HG03342 (cell line): ENCODE measurements around the gene MED12.

Source experiments
- ATAC-seq: cut with Tn5 transposase; IDR thresholded peaks from one replicate; pipeline ENCODE4 v1.9.1; 2021; ENCODE audit warnings: mild to moderate bottlenecking, moderate library complexity; ENCODE audit not compliant: unreplicated experiment

The MED12 gene

DNA sequence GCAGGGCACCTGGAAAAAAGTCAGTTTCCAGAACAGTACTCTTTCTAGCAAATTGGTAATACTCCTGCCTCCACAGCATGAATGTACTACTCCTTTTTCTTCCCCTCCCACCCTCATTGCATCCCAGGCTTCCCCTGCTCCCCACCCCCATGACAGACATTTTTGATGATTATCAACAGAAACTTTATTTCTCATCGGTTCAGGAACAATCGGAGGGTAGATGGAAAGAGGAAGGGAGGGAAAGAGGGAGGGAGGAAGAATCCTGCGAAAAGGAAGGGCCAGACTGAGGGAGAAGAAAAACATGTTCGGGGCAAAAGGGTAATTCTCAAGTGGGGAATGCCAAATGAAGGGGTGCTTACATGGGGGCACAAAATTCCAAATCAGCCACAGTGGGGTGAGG is 11.2 kb upstream of the MED12 start:
- no peak for ATAC-seq

DNA sequence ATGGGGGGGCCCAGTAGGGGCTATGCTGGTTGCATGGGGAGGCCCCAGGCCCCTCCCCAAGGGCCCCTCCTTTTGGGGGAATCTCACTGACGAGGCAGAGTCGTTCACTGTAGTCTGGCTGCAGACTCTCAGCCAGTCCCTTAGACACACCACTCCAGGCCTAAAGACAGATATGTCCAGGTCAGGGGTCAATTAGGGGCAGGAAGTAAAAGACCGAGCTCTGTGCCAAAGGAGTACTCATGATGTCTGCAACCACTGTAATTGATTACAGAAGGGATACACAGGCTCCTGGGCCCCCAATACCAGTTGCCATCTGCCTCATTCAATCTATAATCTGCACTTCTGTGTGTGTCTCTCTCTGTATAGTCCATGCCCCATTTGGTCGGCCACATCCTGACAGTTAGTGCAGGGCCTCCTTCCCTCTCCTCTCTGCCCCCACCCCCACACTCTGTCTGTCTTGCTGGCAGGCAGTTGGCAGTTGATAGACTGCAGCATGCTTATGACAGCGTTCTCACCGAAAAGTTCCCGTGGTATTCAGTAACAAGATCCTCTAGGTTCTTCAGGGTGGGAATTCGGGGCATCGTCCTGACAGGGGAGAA is 10.5 kb upstream of the MED12 start:
- ATAC-seq: no peak

DNA sequence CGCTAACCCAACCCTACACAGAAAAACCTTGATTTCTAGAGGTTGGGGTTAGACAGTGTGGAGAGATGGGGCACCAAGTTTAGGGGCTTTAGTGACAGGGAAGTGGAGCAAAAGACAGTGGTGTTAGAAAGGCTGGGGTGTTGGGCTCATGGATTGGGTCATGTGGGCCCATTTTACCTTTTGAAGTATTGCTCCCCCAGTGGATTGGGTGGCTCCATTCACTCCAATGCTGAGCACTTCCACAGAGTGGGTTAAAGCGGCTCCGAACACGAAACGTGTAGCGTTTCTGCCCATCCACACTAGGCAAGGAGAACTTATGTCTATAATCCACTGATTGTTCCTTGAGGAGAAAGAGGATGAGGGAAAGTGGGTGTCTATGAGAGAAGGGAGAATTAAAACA is 9.3 kb upstream of the MED12 start:
- no peak for ATAC-seq

GRCh38 chrX:71111141-71111843 is 7.1 kb upstream of the MED12 start, which contains the start of gene IL2RG:
TSS of gene IL2RG (minus strand) at chrX:71111577. CDS start at chrX:71111539, 38 bp downstream.
- peak; percentile 88 for ATAC-seq

DNA sequence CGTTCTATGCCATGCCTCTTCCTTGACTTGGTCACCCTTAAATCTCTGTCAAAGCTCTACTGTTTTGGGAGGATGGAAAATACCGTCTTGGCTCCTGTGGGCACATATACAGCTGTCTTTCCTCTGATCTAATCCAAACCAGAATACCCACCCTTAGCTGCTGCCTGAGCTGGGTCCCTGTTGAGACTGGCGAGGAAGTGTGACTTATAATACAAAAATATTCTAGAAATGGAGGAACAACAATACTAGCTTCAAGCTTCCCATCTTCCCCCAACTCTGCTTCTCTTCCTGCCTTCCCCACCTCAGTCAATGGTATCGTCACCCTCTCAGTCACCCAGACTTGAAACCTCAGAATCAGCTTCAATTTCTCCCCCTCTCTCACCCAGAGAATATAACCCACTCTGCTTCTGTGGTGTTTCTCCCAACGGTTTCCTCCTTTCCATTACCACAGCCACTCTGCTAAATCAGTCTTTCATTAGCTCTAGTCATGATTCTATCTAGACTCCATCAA is 6.4 kb upstream of the MED12 start:
- peak; percentile 21 for ATAC-seq

GRCh38 chrX:71117358-71117757 is 1.0 kb upstream of the MED12 start:
- no peak for ATAC-seq

- no peak for ATAC-seq
Measured at GRCh38 chrX:71118985-71119535, 664 bp downstream of the MED12 start.

GRCh38 chrX:71128166-71128833 is 9.9 kb downstream of the MED12 start:
- ATAC-seq: no peak

- ATAC-seq: peak; percentile 77
Measured at GRCh38 chrX:71128915-71129765, 10.7 kb downstream of the MED12 start.

DNA sequence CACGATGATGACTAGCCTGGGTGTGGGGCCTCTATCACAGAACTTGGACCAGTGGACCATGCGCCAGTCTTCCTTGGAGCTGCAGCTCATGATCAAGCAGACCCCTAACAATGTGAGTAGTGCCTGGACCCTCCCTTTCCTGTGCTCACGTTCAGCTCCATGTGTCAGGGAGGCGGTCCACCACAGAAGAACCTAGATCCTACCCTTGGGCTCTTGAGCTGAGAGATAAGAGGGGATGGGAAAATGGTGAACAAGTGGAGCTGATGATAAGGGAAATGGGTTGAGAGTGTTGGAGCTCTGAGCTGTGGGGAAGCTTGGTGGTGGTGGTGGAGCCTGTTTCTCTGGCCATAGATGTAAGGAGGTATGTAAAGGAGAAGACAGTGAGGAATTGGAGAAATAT is 13.1 kb downstream of the MED12 start:
- ATAC-seq: no peak

DNA sequence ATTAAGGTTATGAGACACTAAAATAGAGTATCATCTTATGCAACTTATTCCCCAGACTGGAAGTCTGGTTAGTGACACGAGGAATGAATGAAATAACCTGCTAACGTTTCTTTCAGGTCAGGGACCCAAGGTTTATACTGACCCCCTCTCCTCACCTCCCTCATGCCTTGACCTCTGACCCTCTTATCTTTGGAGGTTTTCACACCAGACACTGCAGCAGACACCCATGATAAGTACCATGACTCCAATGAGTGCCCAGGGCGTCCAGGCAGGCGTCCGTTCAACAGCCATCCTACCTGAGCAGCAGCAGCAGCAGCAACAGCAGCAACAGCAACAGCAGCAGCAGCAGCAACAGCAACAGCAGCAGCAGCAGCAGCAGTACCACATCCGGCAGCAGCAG is 22.0 kb downstream of the MED12 start:
- ATAC-seq: no peak

GRCh38 chrX:71143508-71143907 is 25.1 kb downstream of the MED12 start:
- ATAC-seq: no peak

DNA sequence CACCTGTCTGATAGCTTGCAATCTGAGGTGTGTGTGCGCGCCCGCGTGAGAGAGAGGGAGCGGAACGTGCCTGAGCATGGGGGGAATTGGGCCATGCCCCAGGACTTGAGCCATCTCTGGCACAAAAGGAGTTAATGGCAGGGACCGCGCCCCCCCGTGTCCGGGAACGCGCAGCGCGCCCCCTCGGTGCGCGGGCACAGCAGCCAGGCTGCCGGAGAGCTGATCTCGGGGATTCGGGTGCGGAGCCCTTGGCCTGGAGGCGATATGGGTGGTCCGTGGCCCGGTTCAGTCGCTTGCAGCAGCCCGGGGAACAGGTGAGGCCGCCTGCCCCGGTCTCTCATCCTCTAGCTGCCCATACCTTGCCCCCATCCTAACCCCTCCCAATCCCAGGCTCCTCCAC is 26.3 kb downstream of the MED12 start, which contains the start of gene NLGN3:
Gene NLGN3, plus strand, starts transcription at position 191 of the 400 bp plus-strand sequence. CDS start 2,909 bp downstream, outside the sequence.
- ATAC-seq: no peak

DNA sequence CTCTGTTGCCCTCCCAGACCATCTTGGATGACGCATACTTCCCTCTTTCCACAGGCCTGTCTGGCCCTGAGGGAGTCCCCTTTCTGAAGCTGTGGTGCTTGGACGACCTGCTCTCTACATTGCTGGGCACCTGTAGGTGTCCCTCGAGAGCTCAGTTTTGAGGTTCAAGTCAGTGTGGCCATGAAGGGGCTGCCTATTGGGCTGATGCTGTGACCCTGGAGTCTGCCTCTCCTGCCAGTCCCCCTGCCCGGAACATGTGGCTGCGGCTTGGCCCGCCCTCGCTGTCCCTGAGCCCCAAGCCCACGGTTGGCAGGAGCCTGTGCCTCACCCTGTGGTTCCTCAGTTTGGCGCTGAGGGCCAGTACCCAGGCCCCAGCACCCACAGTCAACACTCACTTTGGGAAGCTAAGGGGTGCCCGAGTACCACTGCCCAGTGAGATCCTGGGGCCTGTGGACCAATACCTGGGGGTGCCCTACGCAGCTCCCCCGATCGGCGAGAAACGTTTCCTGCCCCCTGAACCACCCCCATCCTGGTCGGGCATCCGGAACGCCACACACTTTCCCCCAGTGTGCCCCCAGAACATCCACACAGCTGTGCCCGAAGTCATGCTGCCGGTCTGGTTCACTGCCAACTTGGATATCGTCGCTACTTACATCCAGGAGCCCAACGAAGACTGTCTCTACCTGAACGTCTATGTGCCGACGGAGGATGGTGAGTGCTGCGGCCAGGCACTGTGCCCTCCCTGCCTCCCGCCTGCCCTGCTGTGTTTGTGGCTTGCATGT is 29.3 kb downstream of the MED12 start:
- no peak for ATAC-seq

GRCh38 chrX:71148278-71148663 is 29.9 kb downstream of the MED12 start:
- ATAC-seq: no peak

DNA sequence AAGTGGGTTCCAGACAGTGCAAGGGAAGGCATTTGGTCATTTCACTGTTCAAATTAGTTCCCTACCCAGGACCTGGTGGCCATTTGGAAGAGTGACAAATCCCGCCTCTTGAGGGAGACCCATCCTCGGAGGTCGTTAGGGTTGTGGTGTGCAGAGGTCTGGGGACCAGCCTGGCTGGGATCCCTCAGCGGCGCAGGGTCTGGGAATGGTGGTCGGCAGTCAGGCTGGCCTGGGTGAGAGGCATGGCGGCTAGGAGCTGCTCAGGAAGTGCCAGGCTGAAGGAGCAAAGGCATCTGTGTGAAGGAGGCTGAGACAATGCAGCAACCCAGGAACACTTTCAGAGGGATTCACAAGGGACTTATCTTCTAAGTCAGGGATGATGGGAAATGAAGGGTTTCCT is 33.0 kb downstream of the MED12 start:
- no peak for ATAC-seq

DNA sequence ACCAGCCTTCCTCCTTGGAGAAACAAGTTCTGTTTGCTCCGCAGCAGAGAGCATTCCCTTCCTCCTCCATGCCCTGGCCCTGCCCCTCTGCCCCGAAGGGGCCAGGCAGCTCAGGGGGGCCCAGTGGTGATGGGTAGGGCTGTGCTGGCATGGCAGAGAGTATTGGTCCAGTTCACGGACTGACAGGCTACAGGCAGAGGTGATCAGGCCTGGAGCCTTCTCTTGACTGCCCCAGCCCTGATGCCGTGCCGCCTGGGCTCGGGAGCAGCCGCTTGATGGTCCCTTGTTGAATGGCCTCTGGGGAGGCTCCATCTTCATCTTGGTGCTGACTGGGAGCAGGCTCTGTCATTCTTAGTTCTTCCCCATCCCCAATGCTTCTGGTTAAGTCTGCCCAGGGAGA is 35.8 kb downstream of the MED12 start:
- no peak for ATAC-seq

DNA sequence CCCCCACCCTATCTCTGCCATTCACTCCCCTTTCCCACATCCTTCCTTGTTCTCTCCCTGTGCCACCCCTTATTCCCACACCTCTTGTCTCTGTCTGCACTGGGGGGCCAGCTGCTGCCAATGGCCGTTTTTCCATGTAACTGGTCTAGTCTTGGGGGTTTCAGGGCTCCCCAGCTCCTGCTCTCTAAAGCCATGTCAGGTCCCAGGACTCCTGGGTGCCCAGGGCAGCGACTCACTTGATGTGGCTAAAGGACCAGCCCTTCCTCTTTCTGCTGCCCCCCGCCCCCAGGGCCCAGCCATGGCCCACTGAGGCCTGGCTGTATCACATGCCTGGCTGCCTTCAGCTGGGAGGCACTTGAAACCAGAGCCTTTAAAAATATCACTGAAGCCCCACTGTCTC is 36.2 kb downstream of the MED12 start:
- no peak for ATAC-seq

DNA sequence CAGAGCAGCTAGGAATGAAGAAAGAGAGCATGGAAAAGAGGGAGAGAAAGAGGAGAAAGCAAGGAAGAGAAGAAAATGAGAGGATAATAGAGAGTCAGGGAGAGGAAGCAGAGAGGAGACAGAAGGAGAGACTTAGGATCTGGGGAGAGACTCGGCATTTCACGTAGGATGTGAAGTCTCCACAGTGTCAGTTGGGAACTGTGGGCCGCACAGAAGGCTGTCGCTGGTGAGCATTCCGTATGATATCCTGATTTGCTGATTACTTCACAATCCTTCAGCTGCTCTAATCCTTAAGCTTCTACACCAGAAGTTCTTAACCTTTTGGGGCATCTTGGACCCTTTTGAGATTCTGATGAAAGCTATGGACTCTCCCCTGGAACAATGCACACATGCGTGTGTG is 40.2 kb downstream of the MED12 start:
- ATAC-seq: no peak

DNA sequence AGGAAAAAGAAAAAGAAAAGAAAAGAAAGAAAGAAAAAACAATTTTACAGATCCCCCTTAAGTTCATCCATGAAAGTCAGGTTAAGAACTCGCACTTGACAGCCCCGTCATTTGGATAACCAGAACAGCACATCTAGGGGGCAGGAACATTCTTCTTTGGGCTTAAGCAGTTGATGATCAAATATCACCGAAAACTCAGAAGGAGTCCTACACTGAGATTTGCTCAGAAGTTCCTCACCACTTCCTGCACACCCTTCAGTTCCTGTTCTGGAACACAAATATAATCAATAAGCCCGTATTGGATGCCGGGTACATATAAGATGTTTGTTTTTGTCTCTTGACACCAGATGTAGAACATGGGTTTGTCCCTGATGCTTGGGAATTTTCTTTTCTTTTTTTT is 40.9 kb downstream of the MED12 start:
- ATAC-seq: no peak
